GM18867 (cell line): Measurements from ENCODE around the gene ITSN2.
A peak's percentile ranks its signal among the peaks of the same experiment; 100 is the strongest.

Source experiments
- ATAC-seq: cut with Tn5 transposase; IDR thresholded peaks from one replicate; pipeline ENCODE4 v1.9.1; 2021; ENCODE audit warnings: mild to moderate bottlenecking, moderate library complexity; ENCODE audit not compliant: unreplicated experiment

ITSN2 gene

DNA sequence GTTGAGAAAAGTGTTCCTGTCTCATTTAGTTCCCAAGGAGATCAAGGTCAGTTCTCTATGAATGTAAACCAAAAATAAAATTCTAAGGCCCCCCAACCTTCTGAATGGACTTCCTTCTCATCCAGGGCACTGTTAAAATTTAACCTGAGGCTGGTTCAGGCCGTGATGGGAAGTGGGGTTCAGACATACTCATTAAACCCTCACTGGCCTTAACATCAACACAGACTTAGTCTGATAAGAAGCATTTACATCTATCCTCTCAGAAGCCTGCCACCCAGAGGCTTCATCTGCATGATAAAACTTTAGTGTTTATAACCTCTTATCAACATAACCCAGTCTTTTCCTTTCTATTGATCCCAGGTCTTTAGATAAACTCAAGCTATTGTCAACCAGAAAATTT is 22.4 kb downstream of the ITSN2 start:
- no peak for ATAC-seq

- ATAC-seq = no peak
Observed at GRCh38 chr2:24336811-24337210, 23.5 kb downstream of the ITSN2 start.

DNA sequence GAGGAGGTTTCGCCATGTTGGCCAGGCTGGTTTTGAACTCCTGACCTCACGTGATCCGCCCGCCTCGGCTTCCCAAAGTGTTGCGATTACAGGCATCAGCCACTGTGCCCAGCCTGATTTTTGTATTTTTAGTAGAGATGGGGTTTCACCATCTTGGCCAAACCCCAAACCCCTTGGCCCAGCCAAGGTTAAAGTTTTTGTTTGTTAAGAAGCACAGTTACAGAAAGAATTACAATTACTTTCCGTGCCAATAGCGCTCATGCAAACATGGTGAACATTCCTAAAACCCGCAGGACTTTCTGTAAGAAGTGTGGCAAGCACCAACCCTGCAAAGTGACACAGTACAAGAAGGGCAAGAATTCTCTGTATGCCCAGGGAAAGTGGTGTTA is 26.1 kb downstream of the ITSN2 start:
- no peak for ATAC-seq

DNA sequence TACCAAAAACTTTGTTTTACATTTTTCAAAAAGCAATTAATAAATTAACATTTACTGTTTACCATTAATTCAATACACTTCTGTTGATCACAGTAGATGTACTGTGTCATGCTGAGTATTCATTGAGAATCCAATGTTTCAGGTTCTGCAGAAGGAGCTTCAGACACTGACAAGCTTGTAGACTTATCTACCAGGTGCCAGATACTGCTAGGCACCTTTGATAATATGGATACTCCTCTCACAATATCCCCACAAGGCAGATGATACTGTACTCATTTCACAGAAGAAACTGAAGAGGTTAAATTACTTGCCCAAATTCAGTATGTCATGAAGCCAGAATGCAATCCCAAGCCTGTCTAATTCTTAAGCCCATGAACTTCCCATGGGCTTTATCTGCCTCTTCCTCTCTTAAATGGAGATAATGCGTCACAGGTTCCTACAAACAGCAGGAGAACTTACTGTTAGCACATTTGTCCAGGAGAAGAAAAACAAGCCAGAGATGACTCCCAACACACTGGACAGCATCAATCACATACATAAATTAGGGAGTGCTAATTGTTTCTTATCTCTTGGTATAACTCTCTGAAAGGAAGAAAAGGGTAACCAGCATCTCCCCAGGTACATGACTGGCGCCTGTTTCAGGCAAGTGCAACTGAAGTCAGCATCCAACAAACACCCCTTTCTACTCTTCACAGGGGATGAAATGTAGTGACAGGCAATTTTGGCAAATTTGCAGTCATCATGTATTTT is 27.4 kb downstream of the ITSN2 start:
- no peak for ATAC-seq

- peak; percentile 31 for ATAC-seq
Observed at GRCh38 chr2:24330161-24330560, 30.2 kb downstream of the ITSN2 start.

- peak; percentile 54 for ATAC-seq
Observed at GRCh38 chr2:24329700-24330099, 30.6 kb downstream of the ITSN2 start.

GRCh38 chr2:24328010-24328409 is 32.3 kb downstream of the ITSN2 start:
- ATAC-seq = no peak

GRCh38 chr2:24317491-24317920 is 42.8 kb downstream of the ITSN2 start:
- no peak for ATAC-seq

DNA sequence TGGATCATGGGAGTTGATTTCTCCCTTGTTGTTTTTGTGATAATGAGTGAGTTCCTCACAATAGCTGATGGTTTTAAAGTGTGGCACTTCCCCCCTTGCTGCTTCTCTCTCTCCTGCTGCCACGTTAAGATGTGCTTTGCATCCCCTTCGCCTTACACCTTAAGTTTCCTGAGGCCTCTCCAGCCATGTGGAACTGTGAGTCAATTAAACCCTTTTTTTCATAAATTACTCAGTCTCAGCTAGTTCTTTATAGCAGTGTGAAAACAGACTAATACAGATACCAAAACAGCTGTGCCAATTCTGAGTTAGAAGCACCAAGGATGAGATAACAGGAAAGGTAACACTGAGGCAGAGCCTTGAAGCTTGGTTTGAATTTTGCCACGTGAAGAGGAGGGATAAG is 44.7 kb downstream of the ITSN2 start:
- peak; percentile 60 for ATAC-seq

DNA sequence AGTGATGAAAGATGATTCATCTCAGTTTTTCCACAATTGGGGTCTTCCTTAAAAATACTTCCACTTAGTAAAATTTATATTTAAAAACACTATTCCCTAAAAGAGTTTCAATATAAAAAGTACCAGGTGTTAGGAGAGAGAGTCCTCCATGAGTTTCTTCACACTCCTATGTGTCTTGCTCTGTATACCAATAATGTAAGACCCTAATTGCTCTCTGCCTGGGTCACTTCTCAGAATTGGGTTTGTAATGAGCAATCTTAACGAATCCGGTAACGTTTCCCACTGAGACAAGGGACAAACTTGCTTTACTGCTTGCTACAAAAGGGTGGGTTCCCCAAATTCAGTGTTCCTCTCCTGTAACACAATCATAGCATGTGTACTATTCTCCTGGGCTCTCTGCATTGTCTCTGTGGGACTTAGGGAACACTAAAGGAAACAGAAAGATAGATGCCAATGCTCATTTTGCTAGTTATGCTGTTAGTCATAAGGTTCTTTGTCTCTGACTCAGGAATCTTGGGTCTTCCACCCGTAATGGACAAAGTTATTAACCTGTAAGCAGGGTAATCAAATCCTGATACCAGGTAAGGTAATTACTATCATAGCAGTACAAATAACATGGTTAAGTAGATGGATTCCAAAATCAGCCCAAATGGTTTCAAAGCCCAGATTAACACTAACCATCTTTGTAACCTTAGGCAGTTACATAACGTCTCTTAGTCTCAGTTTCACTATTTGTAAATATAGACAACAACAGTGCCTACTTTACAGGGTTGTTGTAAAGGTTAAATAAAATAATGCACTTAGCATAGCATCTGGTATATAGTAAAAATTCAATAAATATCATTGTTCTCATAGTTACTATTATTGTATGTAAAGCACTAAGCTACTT is 46.3 kb downstream of the ITSN2 start:
- peak; percentile 46 for ATAC-seq

GRCh38 chr2:24307961-24308360 is 52.4 kb downstream of the ITSN2 start:
- ATAC-seq = no peak

GRCh38 chr2:24304631-24305030 is 55.7 kb downstream of the ITSN2 start:
- ATAC-seq = no peak

DNA sequence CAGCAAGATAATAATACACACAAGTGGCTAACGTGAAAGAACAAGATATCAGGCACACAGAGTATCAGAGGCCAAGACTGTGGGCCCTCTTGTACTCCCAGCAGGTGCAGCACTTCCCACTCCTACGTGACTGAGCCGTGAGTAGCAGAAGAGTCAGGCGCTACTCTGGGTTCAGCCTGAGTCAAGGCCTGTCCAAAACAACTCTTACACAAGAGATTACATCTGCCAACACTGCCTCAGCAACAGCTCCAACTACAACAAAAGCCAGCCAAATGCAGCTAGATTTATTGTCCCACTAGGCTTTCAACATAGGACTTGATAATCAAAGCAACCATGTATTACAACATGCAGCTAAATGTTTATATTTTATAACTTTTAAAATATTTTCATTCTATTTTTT is 56.2 kb downstream of the ITSN2 start:
- no peak for ATAC-seq

DNA sequence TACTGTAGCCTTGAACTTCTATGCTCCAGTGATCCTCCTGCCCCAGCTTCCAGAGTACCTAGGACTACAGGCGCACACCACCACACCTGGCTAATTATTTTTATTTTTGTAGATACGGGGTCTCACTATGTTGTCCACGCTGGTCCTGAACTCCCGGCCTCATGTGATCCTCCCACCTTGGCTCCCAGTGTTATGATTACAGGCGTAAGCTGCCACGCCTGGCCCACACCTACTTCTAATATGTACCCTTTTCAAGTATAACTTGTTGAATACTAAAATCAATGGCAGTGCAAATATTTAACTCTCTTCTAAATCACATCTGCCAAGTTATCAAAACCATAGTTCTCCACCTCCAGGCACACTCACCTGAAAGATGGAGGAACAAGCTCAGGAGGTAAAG is 58.7 kb downstream of the ITSN2 start:
- ATAC-seq = no peak

DNA sequence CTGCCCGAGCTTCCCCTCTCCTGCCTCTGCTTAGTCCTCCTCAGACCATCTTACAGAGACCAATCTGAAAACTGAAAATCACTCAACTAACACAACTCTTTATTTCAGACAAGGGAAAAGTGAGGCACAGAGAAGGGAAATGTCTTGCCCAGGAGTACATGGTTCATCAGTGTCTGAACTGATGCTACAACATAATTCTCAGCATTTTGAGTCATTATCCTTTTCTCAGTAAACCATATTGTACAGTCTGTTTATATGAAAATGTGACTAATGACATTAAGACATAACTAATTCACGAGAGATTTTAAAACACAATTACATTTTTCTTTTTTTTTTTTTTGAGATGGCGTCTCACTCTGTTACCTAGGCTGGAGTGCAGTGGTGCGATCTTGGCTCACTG is 62.7 kb downstream of the ITSN2 start:
- ATAC-seq = no peak

DNA sequence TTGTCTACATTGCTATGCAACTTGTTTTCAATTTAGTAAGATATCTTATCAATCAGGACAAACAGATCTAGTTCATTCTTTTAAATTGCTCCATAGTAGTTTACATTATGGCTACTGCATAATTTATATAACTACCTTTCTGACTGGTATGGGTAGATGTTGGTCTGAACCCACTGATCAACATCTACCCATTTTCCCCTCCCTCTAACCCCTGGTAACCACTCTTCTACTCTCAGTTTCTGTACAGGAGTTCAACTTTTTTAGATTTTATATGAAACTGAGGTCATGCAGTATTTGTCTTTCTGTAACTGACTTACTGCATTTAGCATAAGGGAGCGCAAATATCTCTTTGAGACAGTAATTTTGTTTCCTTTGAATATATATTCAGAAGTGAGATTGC is 73.2 kb downstream of the ITSN2 start:
- no peak for ATAC-seq

DNA sequence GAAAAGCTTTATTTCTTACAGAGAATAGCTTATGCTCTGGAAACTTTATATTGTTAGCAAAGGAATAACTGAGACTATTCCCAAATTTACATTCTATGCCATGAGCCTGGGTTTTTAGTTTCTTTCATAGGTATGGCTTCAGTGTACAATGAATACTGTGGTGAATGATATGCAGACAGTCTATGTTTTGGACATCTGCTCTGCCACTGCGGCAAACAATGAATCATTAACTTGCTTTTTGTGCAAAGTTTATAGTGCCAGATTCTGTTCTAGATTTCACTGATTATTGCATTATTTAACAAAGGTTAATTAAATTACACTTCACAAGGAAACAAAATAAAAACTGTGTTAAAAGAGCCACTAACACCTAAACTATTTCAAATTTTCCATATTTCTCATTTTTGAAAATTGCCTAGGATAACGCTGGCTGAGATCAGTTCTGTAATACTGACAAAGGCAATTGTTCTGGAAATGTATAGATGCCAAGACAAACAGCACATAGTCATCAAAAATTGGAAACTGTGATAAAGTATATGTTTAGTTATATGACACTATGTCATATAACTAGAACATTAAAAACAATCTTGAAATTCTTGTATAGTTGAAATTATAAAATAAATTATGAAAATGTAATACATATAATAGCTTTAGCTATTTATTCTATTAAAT is 74.7 kb downstream of the ITSN2 start:
- ATAC-seq = no peak

DNA sequence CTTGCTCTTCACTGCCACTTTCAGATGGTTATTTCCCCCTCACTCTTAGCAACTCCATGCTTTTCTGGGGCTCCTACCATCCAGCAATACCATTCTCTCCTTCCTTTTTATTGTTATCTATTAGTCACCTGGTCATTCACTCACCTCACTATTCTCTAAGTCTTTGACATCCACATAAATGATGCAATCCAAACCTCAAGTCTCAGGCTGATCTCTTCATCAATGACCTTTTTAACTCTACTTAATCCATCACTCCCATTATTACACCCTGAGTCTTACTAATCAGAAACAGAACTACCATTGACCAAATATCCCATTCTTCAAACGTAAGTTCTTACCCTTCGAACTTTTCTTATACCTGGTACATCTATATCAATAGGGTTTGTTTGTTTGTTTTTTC is 79.7 kb downstream of the ITSN2 start:
- no peak for ATAC-seq

- no peak for ATAC-seq
Observed at GRCh38 chr2:24280161-24280560, 80.2 kb downstream of the ITSN2 start.

GRCh38 chr2:24276349-24276899 is 83.9 kb downstream of the ITSN2 start:
- ATAC-seq = no peak

DNA sequence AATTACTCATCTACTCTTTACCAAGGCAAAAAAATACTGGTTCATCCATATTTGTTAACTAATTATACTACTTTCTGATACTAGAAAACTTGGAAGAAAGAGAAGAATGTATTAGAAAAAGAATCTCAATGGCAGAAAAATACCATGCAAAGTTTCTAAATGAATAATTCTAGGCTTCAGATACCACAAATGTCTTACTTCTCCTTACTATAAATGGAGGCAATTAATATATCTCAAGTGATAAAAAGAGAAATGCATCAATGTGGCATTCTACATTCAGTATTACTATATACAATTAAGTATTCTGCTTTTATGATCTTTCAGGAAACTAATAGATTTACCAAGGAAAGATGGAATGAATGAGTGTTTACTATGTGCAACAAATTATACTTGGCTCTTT is 85.5 kb downstream of the ITSN2 start:
- ATAC-seq = no peak
